ENCODE measurements around the gene VCPKMT. TPM values are rescaled to one million over a fixed set of nuclear protein-coding genes. Genes with fewer than 3 reads are reported as not detected.

Gene VCPKMT
- total RNA-seq, 4 donors from 2014 or later = 8.1 to 12.5 (median 11.9) TPM

DNA sequence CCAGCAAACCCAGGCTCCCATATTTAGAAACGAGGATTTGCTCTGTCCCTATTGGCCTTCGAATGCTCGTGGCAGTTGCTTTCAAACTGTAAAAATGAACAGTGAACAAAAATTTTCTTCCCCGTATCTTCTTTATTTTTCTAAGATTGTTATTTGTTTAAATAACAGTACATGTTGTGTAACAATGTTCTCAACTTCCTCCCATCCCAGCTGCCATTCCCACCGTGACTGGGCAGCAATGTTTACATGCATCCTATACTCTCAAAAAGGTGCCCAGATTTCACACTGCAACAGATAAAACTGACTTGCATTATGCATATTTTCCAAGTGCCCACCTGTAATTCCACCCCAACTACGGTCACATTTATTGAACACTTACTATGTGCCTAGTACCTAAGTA lies 12.8 kb downstream of the VCPKMT start:
- TF ChIP-seq POLR2AphosphoS5 (IDR thresholded peaks at IDR 0.05) = no peak
- TF ChIP-seq, protein P1, sequence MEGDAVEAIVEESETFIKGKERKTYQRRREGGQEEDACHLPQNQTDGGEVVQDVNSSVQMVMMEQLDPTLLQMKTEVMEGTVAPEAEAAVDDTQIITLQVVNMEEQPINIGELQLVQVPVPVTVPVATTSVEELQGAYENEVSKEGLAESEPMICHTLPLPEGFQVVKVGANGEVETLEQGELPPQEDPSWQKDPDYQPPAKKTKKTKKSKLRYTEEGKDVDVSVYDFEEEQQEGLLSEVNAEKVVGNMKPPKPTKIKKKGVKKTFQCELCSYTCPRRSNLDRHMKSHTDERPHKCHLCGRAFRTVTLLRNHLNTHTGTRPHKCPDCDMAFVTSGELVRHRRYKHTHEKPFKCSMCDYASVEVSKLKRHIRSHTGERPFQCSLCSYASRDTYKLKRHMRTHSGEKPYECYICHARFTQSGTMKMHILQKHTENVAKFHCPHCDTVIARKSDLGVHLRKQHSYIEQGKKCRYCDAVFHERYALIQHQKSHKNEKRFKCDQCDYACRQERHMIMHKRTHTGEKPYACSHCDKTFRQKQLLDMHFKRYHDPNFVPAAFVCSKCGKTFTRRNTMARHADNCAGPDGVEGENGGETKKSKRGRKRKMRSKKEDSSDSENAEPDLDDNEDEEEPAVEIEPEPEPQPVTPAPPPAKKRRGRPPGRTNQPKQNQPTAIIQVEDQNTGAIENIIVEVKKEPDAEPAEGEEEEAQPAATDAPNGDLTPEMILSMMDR (IDR thresholded peaks at IDR 0.05) = no peak
- TF ChIP-seq EP300 (IDR thresholded peaks at IDR 0.05) = no peak
- TF ChIP-seq POLR2A (IDR thresholded peaks at IDR 0.05) = no peak
- DNase-seq (ENCODE audit: low spot score in 2 of 2) = no peak
- Histone ChIP-seq H3K9me3 (no peaks in the 10 kb centered on the region), H3K27ac (no peak overlapping the region), H3K4me3 (no peak overlapping the region), H3K36me3 (peaks cover 7% of the 10 kb centered on the region), H3K4me1 (peaks cover 8% of the 10 kb centered on the region), H3K27me3 (no peaks in the 10 kb centered on the region)
- 89% methylated on average over 6 of the region's 6 CpGs for WGBS

DNA sequence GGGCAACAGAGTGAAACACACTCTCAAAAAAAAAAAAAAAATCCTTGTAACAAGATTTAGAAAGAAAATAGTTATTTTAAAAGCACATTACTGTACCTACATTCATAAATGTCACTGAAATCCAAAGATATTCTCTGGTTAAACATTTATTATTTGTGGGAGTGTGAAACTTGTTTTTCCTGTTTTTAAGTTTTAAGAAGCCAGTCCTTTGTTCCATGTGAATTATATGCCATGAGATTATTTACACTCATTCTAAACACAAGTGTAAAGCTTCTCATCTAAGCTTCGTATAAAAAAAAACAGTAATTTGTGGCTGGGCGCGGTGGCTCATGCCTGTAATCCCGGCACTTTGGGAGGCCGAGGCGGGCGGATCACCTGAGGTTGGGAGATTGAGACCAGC lies 15.0 kb downstream of the VCPKMT start:
- H3K27me3 ChIP-seq = no peaks in the 10 kb centered on the region
- H3K9me3 ChIP-seq = no peaks in the 10 kb centered on the region
- no peak overlapping the region for H3K27ac ChIP-seq
- H3K4me3 ChIP-seq = no peak overlapping the region
- no peak for TF ChIP-seq POLR2A (IDR thresholded peaks at IDR 0.05)
- TF ChIP-seq POLR2AphosphoS5 (IDR thresholded peaks at IDR 0.05) = no peak
- TF ChIP-seq EP300 (IDR thresholded peaks at IDR 0.05) = no peak
- TF ChIP-seq, protein P1 (IDR thresholded peaks at IDR 0.05) = no peak
- WGBS = 68% methylated on average over 7 of the region's 7 CpGs
- H3K36me3 ChIP-seq = no peaks in the 10 kb centered on the region
- DNase-seq (ENCODE audit: low spot score in 2 of 2) = no peak
- H3K4me1 ChIP-seq = peaks cover 7% of the 10 kb centered on the region

DNA sequence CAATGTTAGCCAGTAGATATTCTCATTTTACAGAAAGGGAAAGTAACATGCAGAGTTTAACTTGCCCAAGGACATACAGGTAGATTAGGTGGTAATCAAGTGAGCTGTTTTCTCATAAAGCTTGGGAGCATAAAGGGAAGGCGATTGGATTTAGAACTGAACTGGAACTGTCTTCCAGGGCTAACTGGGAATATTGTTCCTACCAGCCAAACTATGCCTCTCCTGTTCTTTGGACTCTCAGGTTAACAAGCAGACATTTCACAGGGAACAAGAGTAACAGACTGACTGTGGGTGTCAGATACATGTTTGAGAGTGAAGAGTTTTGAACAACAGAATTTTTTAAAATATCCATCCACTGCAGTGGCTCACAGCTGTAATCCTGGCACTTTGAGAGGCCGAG lies 15.6 kb downstream of the VCPKMT start:
- Histone ChIP-seq H3K27ac (no peak overlapping the region), H3K4me1 (peaks cover 10% of the 10 kb centered on the region), H3K4me3 (no peak overlapping the region), H3K9me3 (no peaks in the 10 kb centered on the region), H3K36me3 (no peaks in the 10 kb centered on the region), H3K27me3 (no peaks in the 10 kb centered on the region)
- no peak for DNase-seq (ENCODE audit: low spot score in 2 of 2)
- 86% methylated on average over 2 of the region's 2 CpGs for WGBS
- TF ChIP-seq, protein P1 (IDR thresholded peaks at IDR 0.05) = no peak
- TF ChIP-seq EP300 (IDR thresholded peaks at IDR 0.05) (no peak), POLR2A (IDR thresholded peaks at IDR 0.05) (no peak), POLR2AphosphoS5 (IDR thresholded peaks at IDR 0.05) (no peak)

DNA sequence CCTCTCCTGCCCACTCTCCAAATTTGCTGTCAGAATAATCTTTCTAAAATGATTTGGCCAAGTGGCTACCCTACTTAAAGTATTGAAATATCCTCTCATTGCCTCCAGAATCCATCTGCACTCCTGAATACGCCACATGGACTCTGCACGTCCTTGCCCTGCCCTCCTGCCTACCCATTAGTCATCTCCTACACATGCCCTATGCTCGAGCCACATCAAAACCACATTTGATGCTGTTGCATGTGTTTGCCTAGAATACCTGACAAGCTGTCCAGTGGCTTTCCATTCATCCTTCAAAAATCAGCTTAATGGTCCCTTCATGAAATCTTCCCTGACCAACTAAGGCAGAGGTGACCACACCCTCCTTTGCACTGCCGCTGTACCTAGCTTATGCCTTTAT lies 17.0 kb downstream of the VCPKMT start:
- Histone ChIP-seq H3K36me3 (no peaks in the 10 kb centered on the region), H3K9me3 (no peaks in the 10 kb centered on the region), H3K4me1 (peaks cover 6% of the 10 kb centered on the region), H3K27ac (no peak overlapping the region), H3K27me3 (no peaks in the 10 kb centered on the region), H3K4me3 (no peak overlapping the region)
- TF ChIP-seq POLR2AphosphoS5 (IDR thresholded peaks at IDR 0.05) (no peak), EP300 (IDR thresholded peaks at IDR 0.05) (no peak), POLR2A (IDR thresholded peaks at IDR 0.05) (no peak)
- 79% methylated on average over 4 of the region's 4 CpGs for WGBS
- DNase-seq (ENCODE audit: low spot score in 2 of 2) = no peak

DNA sequence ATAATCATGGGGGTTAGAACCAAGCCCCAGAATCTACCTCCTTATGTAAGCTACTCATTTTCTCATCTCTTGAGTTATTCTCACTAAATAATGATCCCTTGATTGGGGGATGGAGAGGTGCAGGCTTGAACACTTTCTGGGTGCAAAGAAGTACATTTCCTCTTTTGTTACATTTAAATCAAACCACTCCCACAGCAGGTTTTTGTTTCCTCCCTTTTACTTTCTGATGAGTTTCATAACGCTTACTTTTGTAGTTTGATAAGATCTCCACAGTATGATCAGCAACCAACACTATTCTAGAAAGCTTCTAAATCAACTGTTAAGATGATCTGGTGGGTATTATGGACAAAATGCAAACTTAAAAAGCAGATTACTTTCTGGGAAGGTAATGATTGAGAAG lies 20.5 kb downstream of the VCPKMT start:
- TF ChIP-seq POLR2A (IDR thresholded peaks at IDR 0.05) (no peak), EP300 (IDR thresholded peaks at IDR 0.05) (no peak), POLR2AphosphoS5 (IDR thresholded peaks at IDR 0.05) (no peak)
- TF ChIP-seq, protein P1 (IDR thresholded peaks at IDR 0.05) = no peak
- H3K27me3 ChIP-seq = no peaks in the 10 kb centered on the region
- no peak for DNase-seq (ENCODE audit: low spot score in 2 of 2)
- H3K36me3 ChIP-seq = no peaks in the 10 kb centered on the region
- WGBS = 43% methylated on average over 1 of the region's 1 CpG
- H3K4me3 ChIP-seq = no peak overlapping the region
- no peaks in the 10 kb centered on the region for H3K9me3 ChIP-seq
- H3K4me1 ChIP-seq = peaks cover 6% of the 10 kb centered on the region
- H3K27ac ChIP-seq = no peak overlapping the region

Data from suprapubic skin (tissue), 4 donors.